NCI-H748 (cell line): ENCODE data around the gene CTNND1.

Source experiments
- DNase-seq: peaks from one replicate; lab custom pipeline; 2025; ENCODE audit not compliant: unreplicated experiment; lab: John Stamatoyannopoulos, UW

The CTNND1 gene

DNA sequence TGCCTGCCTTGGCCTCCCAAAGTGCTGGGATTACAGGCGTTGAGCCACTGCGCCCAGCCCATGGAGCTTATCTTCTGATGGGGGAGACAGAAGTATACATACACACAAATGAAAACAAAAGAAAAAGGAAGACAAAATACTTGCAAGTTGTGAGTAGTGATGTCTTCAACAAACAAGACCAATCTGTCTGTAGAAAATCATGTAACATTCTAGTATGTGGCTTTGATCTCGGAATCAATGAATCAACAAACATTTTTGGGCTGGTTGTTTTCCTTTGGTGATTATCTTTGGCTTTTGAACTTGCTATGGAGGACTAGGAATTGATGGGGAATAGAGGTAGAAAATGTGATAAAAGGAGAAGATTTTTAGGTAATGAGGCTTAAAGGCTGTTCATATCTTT, 3.4 kb upstream of the CTNND1 start:
- no peak for DNase-seq

GRCh38 chr11:57762235-57762861, 746 bp downstream of the CTNND1 start:
- DNase-seq, result peak; percentile 37

DNA sequence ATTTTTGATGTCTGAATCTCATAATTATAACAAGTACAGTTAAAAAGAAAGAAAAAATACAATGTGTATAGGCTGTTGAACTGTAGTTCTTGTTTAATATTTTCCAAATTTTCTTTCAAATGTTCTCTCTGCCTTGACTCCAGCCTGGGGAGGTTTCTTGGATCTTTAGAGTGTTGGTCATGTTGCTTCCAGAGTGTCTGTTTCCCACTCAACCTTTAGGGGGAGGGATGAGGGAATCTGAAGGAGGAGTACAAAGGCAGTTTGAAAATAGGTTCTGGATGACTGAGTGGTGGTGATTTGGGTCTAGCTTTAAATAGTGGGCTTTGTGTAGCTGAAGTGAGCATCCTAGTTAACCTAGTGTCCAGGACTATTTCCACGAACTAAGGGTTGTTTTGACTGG, 2.0 kb downstream of the CTNND1 start:
- DNase-seq, result peak; percentile 12

GRCh38 chr11:57764021-57764420, 2.4 kb downstream of the CTNND1 start:
- DNase-seq, result no peak

DNA sequence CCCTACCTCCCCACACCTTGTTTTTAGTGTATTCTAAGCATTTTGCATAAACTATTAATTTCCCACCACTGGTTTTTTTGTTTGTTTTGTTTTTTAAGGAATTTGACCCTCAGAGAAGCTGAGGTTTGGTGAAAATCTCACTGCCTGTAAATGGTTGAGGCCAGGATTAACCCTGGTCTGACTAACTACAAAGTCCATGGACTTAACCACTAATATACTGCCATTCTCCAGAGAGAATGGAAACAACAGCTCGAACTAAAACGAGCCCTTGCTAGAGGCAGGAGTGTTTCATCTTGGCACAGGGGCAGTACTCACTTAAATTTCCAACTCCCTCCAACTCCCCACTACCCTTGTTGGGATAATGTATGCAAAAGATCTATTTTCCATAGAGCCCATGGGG, 3.0 kb downstream of the CTNND1 start:
- DNase-seq, result no peak

DNA sequence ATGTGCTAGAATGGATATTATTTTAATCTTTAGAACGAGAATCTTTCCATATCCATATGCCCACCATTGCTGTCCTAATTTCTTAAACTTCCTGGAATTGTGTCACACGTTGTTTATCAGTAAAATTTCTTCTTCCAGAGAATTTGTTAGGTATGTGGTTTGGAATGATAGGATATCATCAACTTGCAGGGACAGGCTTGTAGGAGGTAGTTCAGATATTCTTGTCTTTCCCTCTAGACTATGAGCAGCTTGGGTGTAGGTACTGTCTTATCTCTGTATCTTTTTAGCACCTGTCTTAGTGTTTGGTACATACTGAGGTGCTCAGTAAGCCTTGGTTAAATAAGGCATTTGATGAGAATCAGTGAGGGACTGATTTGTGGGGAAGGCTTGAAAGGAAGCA, 3.4 kb downstream of the CTNND1 start:
- DNase-seq, result no peak

DNA sequence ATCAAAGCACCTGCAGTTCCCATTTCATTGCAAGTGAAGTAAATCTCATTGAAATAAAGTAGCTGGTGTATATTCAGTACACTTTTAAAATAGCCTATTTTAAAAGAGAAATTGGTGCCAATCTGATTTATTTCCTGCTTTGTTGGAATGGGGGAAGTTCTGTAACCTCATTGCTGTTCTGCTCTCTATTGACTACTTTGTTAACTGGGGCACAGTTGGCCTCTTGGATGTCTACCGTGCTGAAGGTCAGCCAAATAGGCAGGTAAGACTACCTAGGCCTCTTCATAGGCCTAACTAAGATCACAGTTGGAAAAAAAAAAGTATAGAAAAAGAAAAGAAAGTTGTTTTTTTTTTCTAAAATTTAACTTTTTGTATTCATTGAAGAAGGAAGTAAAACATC, 9.2 kb downstream of the CTNND1 start:
- DNase-seq, result no peak

DNA sequence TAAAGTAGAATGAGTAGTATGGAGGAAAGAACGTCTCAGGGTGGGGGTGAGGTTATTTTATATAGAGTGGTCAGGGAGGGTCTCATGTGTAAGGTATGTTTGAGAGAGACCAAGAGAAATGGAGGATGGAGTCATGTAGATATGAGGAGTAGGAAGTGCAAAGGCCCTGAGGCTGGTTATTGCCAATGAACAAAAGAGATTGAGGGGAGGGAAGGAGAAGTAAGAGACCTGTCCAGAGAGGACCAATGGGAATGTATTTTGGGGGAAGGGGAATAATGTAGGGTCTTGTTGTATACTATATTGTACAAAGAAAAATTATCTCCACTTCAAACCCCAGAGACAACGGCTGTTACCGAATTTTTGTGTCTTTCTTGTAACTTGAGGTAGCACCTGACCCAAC, 9.8 kb downstream of the CTNND1 start:
- no peak for DNase-seq

- DNase-seq, result no peak
Measured at GRCh38 chr11:57772562-57772961, 11.0 kb downstream of the CTNND1 start.

DNA sequence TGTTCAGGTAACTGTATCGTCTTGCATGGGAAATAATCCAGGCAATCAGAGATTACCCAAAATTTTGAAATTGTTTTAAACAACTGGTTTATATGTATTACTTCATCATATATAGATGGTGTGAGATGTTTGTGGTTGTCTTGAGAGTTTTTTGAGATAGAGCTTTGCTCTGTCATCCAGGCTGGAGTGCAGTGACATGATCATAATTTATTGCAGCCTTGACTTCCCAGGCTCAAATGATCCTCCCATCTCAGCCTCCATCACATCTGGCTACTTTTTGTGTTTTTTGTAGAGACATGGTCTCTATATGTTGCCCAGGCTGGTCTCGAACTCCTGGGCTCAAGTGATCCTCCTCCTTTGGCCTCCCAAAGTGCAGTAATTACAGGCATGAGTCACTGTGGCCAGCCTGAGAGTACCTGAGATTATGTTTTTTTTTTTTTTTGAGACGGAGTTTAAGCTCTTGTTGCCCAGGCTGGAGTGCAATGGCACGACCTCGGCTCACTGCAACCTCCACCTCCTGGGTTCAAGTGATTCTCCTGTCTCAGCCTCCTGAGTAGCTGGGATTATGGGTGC, 11.5 kb downstream of the CTNND1 start:
- no peak for DNase-seq

DNA sequence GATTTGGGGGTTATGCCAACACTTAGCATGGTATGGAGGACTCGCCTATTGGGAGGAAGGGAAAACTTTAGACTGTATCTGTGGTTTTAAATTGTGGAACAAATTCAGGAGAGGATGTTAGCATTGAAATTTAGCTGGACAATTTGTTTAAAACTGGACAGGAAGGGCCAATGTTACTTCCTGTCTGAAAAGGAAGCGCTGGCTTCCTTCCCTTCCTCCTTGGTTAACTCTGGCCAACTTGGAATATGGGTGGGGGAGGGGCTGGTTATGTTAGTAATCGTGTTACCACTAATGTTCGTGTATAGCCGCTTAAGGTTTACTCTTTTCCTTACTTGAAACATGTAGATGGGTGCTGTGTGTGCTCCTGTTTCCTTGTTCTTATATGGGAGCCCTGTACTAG, 13.9 kb downstream of the CTNND1 start:
- DNase-seq, result no peak

GRCh38 chr11:57776031-57776521, 14.5 kb downstream of the CTNND1 start:
- no peak for DNase-seq

DNA sequence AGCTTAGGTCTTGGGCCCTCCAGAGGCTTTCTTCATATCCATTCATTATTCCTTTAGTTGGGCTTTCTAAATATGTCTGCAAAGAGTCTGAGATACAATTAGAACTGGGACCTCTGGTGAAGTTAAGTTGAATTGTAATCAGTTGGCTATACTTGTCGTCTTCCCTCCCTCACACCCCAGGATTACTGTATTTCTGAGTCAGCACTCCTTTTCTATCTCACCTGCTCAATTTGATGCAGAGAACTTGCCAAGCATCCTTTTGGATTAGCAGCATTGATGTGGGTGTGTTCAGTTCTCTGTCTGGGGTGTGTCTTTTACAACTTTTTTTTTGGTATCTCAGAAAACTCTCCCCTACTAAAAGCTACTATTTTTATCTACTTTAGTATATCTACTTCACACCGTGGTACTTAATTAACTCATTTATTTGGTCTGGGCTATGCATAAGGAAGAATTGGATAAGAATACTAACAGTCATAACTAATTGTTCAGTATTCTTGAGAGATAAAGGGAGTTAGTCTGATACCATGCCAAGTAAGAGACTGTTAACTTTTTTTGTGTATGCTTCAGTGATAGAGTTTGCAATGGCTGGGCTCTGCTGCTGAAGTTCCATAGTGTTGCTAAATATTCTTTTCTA, 15.1 kb downstream of the CTNND1 start:
- DNase-seq, result no peak

DNA sequence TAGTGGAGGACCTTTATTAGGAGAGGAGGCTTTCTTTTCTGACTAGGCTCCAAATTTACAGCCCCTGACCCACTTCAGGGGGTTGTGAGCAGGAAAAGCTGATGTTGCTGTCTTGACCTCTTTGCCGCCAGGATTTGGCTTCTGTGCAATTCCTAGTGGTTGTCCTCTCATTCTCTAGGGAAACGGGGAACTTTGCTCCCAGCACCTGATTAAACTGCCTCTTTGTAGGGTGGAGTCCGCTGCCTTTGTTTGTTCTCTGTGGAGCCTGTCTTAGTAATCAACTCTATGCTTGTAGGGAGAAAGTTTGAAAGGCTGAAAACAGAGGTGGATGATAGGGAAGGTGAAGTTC, 16.3 kb downstream of the CTNND1 start:
- DNase-seq, result no peak

- peak; percentile 49 for DNase-seq
Measured at GRCh38 chr11:57778318-57779037, 16.9 kb downstream of the CTNND1 start.

GRCh38 chr11:57779276-57779675, 17.7 kb downstream of the CTNND1 start:
- DNase-seq, result no peak

DNA sequence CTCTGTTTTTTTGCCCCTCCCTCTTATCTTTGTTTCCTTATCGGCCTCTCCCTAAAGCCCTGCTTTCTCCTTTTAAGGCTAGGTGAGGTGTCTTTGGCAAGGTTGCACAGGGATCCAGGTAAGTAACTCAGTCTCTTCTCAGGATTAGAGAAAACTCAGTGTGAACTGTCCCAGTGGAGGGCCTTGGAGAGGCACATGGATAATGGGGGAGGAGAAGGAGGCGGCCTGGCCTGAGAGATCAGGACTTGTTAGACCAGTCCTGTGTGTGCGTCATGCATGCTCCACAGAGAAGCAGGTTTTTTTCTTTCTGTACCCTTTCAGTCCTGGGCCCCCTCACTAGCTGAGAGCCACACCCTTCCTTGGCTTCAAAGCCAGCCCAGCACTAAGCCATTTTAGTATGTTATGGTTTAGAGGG, 19.9 kb downstream of the CTNND1 start:
- no peak for DNase-seq

GRCh38 chr11:57785072-57785471, 23.5 kb downstream of the CTNND1 start:
- DNase-seq, result no peak

DNA sequence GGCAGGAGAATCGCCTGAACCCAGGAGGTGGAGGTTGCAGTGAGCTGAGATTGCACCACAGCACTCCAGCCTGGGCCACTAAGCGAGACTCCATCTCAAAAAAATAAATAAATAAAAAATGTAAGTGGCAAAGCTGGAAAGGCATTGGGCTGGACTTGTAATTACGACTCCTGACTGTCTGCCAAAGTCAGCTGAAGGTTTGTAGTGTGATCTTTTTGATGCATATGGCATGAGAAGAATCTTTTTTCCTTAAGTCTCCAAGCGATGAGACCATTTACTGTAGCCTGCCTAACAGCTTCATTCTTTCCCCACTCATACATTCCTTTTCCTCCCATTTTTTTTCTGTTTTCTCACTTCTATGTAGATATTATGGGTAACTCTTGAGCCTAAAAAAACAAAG, 24.8 kb downstream of the CTNND1 start:
- DNase-seq, result no peak

DNA sequence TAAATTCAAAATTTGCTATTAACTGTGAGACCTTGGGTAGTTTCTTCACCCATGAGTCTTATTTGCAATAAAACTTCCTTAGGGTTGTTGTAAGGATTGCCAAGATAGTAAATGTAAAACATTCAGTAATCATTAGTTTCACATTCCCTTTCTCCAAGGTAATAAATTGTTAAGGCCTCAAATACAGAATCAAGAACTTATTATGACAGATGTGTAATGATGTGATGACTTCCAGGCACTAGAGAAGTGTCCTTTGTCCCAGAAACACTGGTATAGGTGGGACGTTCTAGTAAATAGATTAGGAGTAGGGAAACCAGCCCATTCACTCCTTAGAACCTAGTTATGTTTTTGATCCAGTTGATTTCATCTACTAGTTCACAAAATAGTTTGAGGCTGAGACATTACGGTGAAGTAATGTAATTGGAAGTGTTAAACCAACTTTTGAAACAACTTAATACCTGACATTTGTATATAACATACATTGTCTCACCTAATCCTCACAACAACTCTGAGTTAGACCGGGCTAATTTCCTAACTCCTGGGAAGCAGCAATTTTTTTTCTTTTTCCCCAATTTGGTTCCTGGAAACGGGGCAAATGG, 25.5 kb downstream of the CTNND1 start:
- no peak for DNase-seq

GRCh38 chr11:57787920-57788702, 26.5 kb downstream of the CTNND1 start:
- no peak for DNase-seq
